T-helper 2 cell treated with Interferon-gamma antibody and Interleukin-4, amounts not matched to agents 100 ng/mL and 5 ng/mL, for 36 hours (primary cell): ENCODE results near the gene RNF114. TPM values are rescaled to one million over a fixed set of nuclear protein-coding genes. Genes with fewer than 3 reads are reported as not detected.

Experiments used
- intact Hi-C: fragments of 100-400 bp; cut with micrococcal nuclease; formaldehyde crosslinking; loops from one replicate; pipeline ENCODE4 v1.15.1; 2023
- total RNA-seq: library from RNA; stranded (reverse); gene quantifications from 2 replicates; pipeline ENCODE4 v1.2.3, GENCODE V29; 2022

Gene RNF114
- total RNA-seq, result 57.3 and 59.1 TPM in 2 replicates

GRCh38 chr20:49936153-49937026 is at the start of gene RNF114:
RNF114 (plus strand) TSS chr20:49936397; CDS start chr20:49936413, 16 bp downstream.
- intact Hi-C loops, result loop anchor here (1.0 to 5.0 kb wide), 3 partner anchors 21 to 216 kb away; partner anchors contain the start of genes PEDS1, SPATA2 and UBE2V1

GRCh38 chr20:49886571-49887213 is 49.5 kb upstream of the RNF114 start:
- intact Hi-C loops, result no loop called here

GRCh38 chr20:49887251-49888211 is 48.7 kb upstream of the RNF114 start:
- intact Hi-C loops, result loop anchor here (1.0 kb wide), 1 partner anchor 276 kb away; no protein-coding TSS in a partner anchor

- intact Hi-C loops, result loop anchor here (1.0 kb wide), 1 partner anchor 277 kb away; no protein-coding TSS in a partner anchor
Measured at GRCh38 chr20:49888212-49889000, 47.8 kb upstream of the RNF114 start.

- intact Hi-C loops, result no loop called here
Measured at GRCh38 chr20:49889001-49889934, 46.9 kb upstream of the RNF114 start.

GRCh38 chr20:49889935-49890333 is 46.3 kb upstream of the RNF114 start:
- intact Hi-C loops, result no loop called here

GRCh38 chr20:49890471-49891361 is 45.5 kb upstream of the RNF114 start:
- intact Hi-C loops, result no loop called here

- intact Hi-C loops, result no loop called here
Measured at GRCh38 chr20:49891476-49892110, 44.6 kb upstream of the RNF114 start.

- intact Hi-C loops, result no loop called here
Measured at GRCh38 chr20:49892260-49892659, 43.9 kb upstream of the RNF114 start.

- intact Hi-C loops, result no loop called here
Measured at GRCh38 chr20:49892817-49893216, 43.4 kb upstream of the RNF114 start.

- intact Hi-C loops, result loop anchor here (2.0 kb wide), 1 partner anchor 35 kb away; no protein-coding TSS in a partner anchor
Measured at GRCh38 chr20:49893242-49894072, 42.7 kb upstream of the RNF114 start.

- intact Hi-C loops, result loop anchor here (2.0 kb wide), 1 partner anchor 35 kb away; no protein-coding TSS in a partner anchor
Measured at GRCh38 chr20:49894073-49894470, 42.1 kb upstream of the RNF114 start.

- intact Hi-C loops, result loop anchor here (2.0 kb wide), 1 partner anchor 33 kb away; no protein-coding TSS in a partner anchor
Measured at GRCh38 chr20:49895474-49896093, 40.6 kb upstream of the RNF114 start.

- intact Hi-C loops, result no loop called here
Measured at GRCh38 chr20:49896204-49896603, 40.0 kb upstream of the RNF114 start.

- intact Hi-C loops, result no loop called here
Measured at GRCh38 chr20:49899541-49900383, 36.4 kb upstream of the RNF114 start.
